OCI-M1 (cell line): Measurements from ENCODE around the gene IRGM.
A peak's percentile ranks its signal among the peaks of the same experiment; 100 is the strongest.

Experiments
- DNase-seq: peaks from one replicate; lab custom pipeline; 2025; lab: John Stamatoyannopoulos, UW

The IRGM gene

GRCh38 chr5:150895431-150896428, 49.4 kb downstream of the IRGM start:
- DNase-seq: peak; percentile 4
